OCI-LY7 (cell line): ENCODE measurements around the gene SKP1. TPM values are rescaled to one million over a fixed set of nuclear protein-coding genes. Genes with fewer than 3 reads are reported as not detected.

Experiments used
- BruUV-seq: library from RNA; stranded (reverse); fragments of 400-500 nt; replicated peaks from 2 replicates; lab custom pipeline; 2021; lab: Mats Ljungman, UMichigan
- CTCF ChIA-PET: fragments of 300-600 bp; sonication (Branson Sonifier 250); formaldehyde crosslinking; loops from one replicate; lab custom pipeline; 2022; ENCODE audit warnings: antibody characterized with exemption; ENCODE audit not compliant: unreplicated experiment; lab: Charles Lee
- POLR2A ChIA-PET: fragments of 300-600 bp; sonication (Branson Sonifier 250); formaldehyde crosslinking; loops from one replicate; lab custom pipeline; 2022; ENCODE audit warnings: antibody characterized with exemption; lab: Charles Lee
- DNase-seq: peaks from one replicate; pipeline ENCODE4 v3.0.0-alpha.2; 2015; ENCODE audit warnings: low spot score
- H2AFZ ChIP-seq: fragments of 200-600 bp; sonication (generic), shearing (Covaris generic); 2 replicates; pipeline ENCODE4 v1.6.1; 2014; ENCODE audit warnings: mild to moderate bottlenecking, antibody characterized with exemption, low read length, moderate library complexity
- H3K27ac ChIP-seq: fragments of 200-600 bp; sonication (generic); 2 replicates; pipeline ENCODE4 v1.5.1; 2014; ENCODE audit warnings: mixed run types, low read depth, mild to moderate bottlenecking, moderate library complexity, low read length, inconsistent platforms; ENCODE audit not compliant: poor library complexity, severe bottlenecking
- H3K36me3 ChIP-seq: fragments of 200-600 bp; sonication (generic); 2 replicates; pipeline ENCODE4 v1.6.1; 2014; ENCODE audit warnings: mild to moderate bottlenecking, antibody characterized with exemption, low read length, moderate library complexity, mixed read lengths; ENCODE audit not compliant: insufficient read depth
- H3K4me1 ChIP-seq: fragments of 200-600 bp; sonication (generic); 2 replicates; pipeline ENCODE4 v1.5.1; 2014; ENCODE audit warnings: mild to moderate bottlenecking, low read length; ENCODE audit not compliant: insufficient read depth, poor library complexity, severe bottlenecking
- H3K4me2 ChIP-seq: fragments of 200-600 bp; sonication (generic); 2 replicates; pipeline ENCODE4 v1.6.1; 2014; ENCODE audit warnings: mild to moderate bottlenecking, low read length
- H3K4me3 ChIP-seq: fragments of 200-600 bp; sonication (generic); 2 replicates; pipeline ENCODE4 v1.5.1; 2014; ENCODE audit warnings: mild to moderate bottlenecking, low read depth, low read length; ENCODE audit not compliant: poor library complexity, severe bottlenecking
- H3K79me2 ChIP-seq: fragments of 200-600 bp; sonication (generic); 2 replicates; pipeline ENCODE4 v1.6.1; 2016; ENCODE audit warnings: low read depth, mild to moderate bottlenecking, low read length, moderate library complexity, mixed read lengths; ENCODE audit not compliant: insufficient read depth
- H3K9me2 ChIP-seq: fragments of 200-600 bp; sonication (generic); 2 replicates; pipeline ENCODE4 v1.6.1; 2016; ENCODE audit warnings: mild to moderate bottlenecking, low read length, mixed read lengths; ENCODE audit not compliant: insufficient read depth
- H3K9me3 ChIP-seq: fragments of 200-600 bp; sonication (generic); 2 replicates; pipeline ENCODE4 v1.6.1; 2014; ENCODE audit warnings: mild to moderate bottlenecking, mixed run types, low read length, mixed read lengths
- H4K20me1 ChIP-seq: fragments of 200-600 bp; sonication (generic); 2 replicates; pipeline ENCODE4 v1.6.1; 2014; ENCODE audit warnings: mild to moderate bottlenecking, antibody characterized with exemption, low read length, moderate library complexity, mixed read lengths; ENCODE audit not compliant: insufficient read depth
- EZH2phosphoT487 ChIP-seq: fragments of 200-600 bp; sonication (generic); IDR thresholded peaks from 2 replicates; pipeline ENCODE4 v1.6.1; 2018; ENCODE audit warnings: low read depth, borderline replicate concordance, mild to moderate bottlenecking, mixed run types, antibody characterized with exemption, low read length, moderate library complexity, mixed read lengths
- intact Hi-C: fragments of 100-400 bp; cut with micrococcal nuclease; formaldehyde crosslinking; loops from one replicate; pipeline ENCODE4 v1.10.0; 2022; ENCODE audit not compliant: unreplicated experiment
- total RNA-seq, 2 experiments: library from RNA; depleted of rRNA in 1 of 2; stranded (reverse); fragments of >200 nt in 1 of 2; shearing (Covaris generic) in 1 of 2; gene quantifications; 2 replicates each; pipeline ENCODE4 v1.2.3, GENCODE V29; 2014 to 2022
- TF ChIP-seq, protein P1 (sequence below): fragments of 200-600 bp; sonication (generic); conservative IDR thresholded peaks from 2 replicates; pipeline ENCODE4 v1.5.1; 2014; ENCODE audit warnings: mild to moderate bottlenecking, antibody characterized with exemption, low read length, moderate library complexity, mixed read lengths

The SKP1 gene
- total RNA-seq, 2 experiments from 2014 or later, result 129 to 204 TPM

GRCh38 chr5:134135091-134135655 is 41.6 kb downstream of the SKP1 start:
- Histone ChIP-seq H3K27ac (no peak overlapping the region), H3K9me2 (no peaks in the 10 kb centered on the region), H3K4me2 (no peak overlapping the region), H3K4me1 (peaks cover 25% of the 10 kb centered on the region), H2AFZ (no peak overlapping the region), H3K9me3 (no peaks in the 10 kb centered on the region), H3K79me2 (no peaks in the 10 kb centered on the region), H3K36me3 (peaks cover 15% of the 10 kb centered on the region), H4K20me1 (no peaks in the 10 kb centered on the region), H3K4me3 (no peak overlapping the region)
- no peak for TF ChIP-seq EZH2phosphoT487
- TF ChIP-seq, protein P1, sequence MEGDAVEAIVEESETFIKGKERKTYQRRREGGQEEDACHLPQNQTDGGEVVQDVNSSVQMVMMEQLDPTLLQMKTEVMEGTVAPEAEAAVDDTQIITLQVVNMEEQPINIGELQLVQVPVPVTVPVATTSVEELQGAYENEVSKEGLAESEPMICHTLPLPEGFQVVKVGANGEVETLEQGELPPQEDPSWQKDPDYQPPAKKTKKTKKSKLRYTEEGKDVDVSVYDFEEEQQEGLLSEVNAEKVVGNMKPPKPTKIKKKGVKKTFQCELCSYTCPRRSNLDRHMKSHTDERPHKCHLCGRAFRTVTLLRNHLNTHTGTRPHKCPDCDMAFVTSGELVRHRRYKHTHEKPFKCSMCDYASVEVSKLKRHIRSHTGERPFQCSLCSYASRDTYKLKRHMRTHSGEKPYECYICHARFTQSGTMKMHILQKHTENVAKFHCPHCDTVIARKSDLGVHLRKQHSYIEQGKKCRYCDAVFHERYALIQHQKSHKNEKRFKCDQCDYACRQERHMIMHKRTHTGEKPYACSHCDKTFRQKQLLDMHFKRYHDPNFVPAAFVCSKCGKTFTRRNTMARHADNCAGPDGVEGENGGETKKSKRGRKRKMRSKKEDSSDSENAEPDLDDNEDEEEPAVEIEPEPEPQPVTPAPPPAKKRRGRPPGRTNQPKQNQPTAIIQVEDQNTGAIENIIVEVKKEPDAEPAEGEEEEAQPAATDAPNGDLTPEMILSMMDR, result no peak
- POLR2A ChIA-PET, result no interaction called here
- no TSS peak for BruUV-seq
- CTCF ChIA-PET, result no interaction called here
- intact Hi-C loops, result no loop called here
- no peak for DNase-seq

GRCh38 chr5:134133995-134134541 is 42.7 kb downstream of the SKP1 start:
- no peaks in the 10 kb centered on the region for H3K9me2 ChIP-seq
- no peaks in the 10 kb centered on the region for H3K79me2 ChIP-seq
- H3K4me1 ChIP-seq, result peaks cover 25% of the 10 kb centered on the region
- BruUV-seq, result no TSS peak
- TF ChIP-seq, protein P1, result no peak
- no peak for TF ChIP-seq EZH2phosphoT487
- ChIA-PET POLR2A (no interaction called here), CTCF (no interaction called here)
- no peak overlapping the region for H3K27ac ChIP-seq
- intact Hi-C loops, result no loop called here
- H3K9me3 ChIP-seq, result no peaks in the 10 kb centered on the region
- H4K20me1 ChIP-seq, result no peaks in the 10 kb centered on the region
- H3K36me3 ChIP-seq, result peaks cover 8% of the 10 kb centered on the region
- H3K4me2 ChIP-seq, result no peak overlapping the region
- DNase-seq, result no peak
- no peak overlapping the region for H2AFZ ChIP-seq
- H3K4me3 ChIP-seq, result no peak overlapping the region

DNA sequence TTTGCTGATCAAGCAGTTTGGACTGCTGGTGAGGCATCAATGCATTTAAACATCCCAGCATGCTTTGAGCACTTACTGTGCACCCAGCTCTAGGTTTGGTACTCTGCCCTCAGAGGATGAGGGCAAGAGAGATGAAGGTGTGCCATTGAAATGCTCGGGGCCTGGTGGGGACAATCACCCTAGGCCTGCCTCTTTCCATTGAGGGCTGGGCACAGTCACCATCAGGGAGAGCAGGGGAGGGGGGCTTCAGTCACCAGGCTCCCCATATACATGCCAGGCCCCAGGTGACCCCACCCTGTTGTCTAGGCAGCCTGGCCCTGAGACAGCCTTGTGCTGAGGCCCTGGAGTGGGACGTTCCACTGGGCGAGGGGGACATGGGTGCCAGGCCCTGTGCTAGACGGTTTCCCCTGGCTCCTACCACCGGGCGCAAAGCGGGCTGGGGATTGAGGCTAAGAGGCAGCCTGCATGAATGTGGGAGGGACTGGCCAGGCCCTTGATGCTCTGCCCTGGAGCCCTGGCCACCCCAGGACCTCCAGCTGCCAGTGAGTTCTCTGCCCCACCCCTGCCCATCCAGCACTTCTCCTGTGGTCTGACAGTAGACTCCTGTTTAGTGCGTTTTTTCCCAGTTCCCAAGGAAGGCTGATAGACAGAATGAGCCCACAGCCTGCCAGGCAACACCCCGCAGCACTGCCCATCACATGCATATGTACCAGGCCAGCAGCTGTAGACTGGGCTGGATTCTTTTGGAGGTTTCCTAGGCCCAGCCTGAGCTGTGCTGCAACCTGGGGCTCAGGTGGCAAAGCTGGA is 43.4 kb downstream of the SKP1 start:
- H3K4me2 ChIP-seq, result no peak overlapping the region

More for the DNA sequence above, 43.4 kb downstream of the SKP1 start:
- Histone ChIP-seq H3K27ac (no peak overlapping the region), H3K9me2 (no peaks in the 10 kb centered on the region), H3K4me1 (peaks cover 22% of the 10 kb centered on the region), H4K20me1 (no peaks in the 10 kb centered on the region), H2AFZ (no peak overlapping the region), H3K4me3 (no peak overlapping the region), H3K79me2 (no peaks in the 10 kb centered on the region), H3K9me3 (no peaks in the 10 kb centered on the region), H3K36me3 (peaks cover 8% of the 10 kb centered on the region)
- no peak for DNase-seq
- intact Hi-C loops, result no loop called here
- ChIA-PET CTCF (no interaction called here), POLR2A (no interaction called here)
- no TSS peak for BruUV-seq
- TF ChIP-seq, protein P1, result no peak
- no peak for TF ChIP-seq EZH2phosphoT487
